Activated CD4-positive, alpha-beta T cell treated with anti-CD3 and anti-CD28 coated beads for 24 hours (primary cell): Measurements from ENCODE around the gene ADGRL3.
"Not testable (repeated sequence)": the region's sequence is repeated elsewhere in the genome, so short reads cannot be mapped to it uniquely, and the experiment has no call there.

Experiments
- DNase-seq, 2 donors: peaks; one replicate each; pipeline ENCODE4 v3.0.0-alpha.2; 2020; ENCODE audit warnings: low read depth in 2 of 2

The ADGRL3 gene

GRCh38 chr4:61493470-61493869 is 293.3 kb downstream of the ADGRL3 start:
- no peak for DNase-seq

DNA sequence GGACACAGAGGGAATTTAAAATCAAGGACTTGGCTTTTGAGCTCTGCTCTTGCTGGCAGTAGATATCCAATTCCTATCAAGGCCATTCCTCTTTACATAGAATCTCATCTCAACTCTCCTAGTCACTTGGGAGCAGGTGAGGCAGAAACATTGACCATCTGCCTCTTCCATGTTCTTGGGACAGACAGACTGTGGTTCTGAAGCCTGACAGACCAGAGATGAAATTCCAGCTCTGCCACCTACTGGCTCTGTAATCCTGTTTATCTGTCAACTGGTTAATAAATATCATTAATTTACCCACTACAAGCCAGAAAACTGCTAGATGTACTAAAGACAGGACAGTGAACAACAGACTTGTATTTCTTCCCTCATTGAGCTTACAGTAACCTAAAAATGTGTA is 300.8 kb downstream of the ADGRL3 start:
- DNase-seq, result no peak

DNA sequence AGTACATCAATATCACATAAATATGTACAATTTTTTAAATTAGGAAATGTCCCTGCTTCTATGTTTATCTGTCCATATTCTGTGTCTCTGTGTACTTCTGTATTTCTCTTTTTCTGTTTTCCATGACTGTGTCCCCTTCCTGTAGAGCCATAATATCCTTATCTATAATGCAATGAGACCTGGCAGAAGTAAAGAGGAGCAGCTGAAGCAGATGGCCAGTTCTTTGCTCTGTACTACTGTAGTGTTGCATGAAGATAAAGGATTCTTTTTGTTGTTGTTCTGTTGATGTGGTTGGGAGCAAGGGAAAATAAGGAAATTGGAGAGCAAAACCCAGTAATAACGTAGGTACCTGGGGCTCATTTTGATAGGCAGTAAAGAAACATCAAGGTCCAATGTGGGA is 301.7 kb downstream of the ADGRL3 start:
- no peak for DNase-seq

DNA sequence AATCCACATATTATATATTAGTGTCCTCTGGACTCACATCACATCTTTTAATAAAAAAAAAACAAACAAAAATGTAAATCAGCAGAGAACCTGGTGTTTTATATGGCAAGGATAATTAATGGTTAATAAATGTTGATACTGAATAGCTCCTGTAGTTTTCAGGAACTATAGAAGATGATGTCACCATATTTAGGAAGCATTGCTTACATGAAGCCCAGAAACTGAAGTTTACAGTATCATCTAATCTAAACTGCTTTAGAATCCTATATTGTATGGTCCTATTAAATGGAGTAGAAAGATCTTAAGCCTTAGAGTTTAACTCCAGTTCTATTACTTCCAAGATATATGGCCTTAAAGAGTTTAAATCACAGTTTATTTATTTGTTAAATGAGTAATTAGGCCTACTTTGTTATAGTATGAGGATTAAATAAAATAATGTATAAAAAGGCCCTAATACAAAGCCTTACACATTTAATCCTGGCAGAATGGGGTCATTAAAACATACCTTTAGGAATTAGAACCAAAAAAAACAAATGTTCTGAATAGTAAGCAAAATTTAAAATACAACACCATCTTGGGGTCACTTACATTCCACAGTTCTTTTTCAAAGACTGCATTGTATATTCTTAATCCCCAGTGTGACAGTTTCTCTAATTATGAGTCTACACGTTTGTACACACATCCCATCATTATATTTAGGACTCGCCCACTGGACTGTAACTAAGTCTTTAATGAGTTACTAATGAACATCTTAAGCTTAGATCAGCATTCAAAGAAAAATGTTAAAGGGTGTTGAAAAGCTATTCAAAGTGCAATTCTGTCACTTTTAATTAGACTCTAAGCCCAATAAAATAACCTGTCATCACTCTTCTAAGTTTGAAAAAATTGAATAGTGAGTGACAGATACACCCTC is 305.9 kb downstream of the ADGRL3 start:
- no peak for DNase-seq

DNA sequence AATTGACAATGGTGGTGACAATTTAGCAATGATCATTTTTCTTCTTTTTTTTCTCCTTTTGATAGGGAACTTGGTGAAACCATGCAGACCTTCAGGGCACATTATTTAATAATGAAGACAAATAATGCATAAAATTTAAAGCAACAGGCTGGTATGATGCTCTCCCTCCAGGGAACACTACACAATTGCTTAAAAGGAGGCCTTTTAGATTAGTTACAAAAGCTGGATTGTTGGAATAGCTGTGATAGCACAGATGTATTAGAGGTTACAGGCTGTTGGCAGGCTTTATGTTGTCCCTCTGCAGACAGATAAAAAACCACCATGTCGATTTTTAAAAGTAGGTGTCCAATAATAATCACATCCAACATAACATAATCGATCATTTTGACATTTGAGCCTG is 307.0 kb downstream of the ADGRL3 start:
- no peak for DNase-seq

- DNase-seq, result not testable (repeated sequence)
Observed at GRCh38 chr4:61509721-61510241, 309.7 kb downstream of the ADGRL3 start.

DNA sequence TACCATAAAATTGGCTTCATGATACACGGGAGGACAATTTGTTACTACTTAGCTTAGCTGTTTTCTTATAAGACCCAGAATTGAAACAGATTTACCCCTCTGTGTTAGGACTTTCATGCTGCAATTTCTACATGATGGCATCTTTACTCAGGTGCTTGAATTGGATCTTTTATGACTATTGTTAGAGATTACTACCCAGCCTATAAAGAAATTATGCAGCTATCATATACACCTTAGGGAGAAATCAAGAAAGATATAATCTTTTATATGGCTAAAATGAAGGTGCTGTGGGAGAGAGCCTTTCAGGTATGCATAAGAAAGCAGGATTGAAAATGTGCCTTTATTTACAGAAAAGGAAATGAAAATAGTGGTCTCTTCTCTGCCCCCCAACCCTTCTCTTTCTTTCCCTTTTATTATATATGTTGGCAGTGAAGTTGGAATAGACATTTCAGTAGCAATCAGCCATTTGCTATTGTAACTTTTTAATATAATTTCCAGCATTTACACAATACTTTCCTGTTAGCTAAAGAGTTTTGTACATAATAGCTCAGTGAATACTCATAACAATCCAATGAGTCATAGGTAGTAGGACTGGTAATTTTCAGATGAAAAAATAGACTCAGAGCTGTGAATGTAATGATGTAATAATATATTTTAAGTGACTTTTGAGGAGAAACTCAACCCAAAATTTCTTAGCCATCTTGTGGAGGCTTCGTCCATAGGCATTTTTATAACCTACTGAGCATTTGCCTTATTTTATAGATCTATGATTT is 311.8 kb downstream of the ADGRL3 start:
- DNase-seq, result no peak

DNA sequence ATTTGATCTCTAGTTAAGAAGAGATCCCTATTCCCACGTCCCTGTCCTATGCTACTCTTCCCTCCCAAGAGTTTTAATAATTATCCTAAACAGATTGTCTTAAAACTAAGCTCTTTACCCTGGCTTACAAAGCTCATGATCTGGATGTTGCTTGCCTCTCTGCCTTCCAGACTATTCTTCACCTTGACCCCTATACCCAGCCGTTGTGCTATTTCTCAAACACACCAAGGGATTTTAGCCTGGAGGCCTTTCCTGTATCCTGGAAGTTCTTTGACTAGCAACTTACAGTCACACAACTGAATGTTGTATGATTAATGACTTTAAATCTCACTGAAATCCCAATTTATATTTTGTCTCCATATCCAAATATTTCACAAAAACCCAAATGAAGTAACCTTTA is 314.9 kb downstream of the ADGRL3 start:
- no peak for DNase-seq

GRCh38 chr4:61517144-61517543 is 317.0 kb downstream of the ADGRL3 start:
- no peak for DNase-seq

DNA sequence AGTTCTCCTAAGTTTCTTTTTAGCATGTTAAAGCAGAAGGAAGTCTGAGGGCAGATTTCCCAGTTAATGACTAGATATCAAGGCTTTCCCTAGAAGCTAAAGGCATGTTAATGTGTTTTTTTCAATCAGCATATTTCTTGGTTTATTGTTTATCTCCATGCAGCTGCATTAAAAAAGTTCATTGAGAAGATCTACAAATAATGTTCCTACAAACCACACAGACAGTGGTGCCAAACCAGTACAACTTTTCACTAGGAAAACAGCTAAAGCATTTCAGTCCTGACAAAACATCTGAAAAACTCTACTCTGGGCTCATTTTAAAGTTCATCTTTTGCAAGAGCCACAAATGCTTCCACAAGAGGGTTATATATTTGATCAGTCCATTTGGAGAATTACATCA is 320.0 kb downstream of the ADGRL3 start:
- no peak for DNase-seq

DNA sequence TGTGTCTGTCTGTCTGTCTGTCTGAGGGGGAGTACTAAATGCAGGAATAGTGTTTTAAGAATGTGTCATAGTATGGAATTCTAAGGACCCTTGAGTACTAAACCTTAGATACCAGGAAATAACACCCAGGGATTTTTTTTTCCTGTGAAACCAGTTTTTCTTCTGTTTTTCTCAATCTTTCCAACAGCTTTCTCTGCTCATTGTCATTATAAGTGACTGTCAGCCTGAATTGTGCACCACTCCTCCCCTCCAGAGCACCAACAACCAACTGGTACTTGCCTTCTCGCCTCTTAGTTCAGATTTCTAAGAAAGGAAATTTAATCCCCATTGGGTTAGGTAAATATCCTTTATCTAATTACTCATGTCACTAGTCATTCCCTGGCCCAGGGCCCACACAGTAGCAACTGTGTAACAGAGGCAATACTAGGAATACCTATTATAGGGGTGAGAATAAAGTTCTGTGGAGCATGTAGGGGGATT is 320.6 kb downstream of the ADGRL3 start:
- DNase-seq, result no peak

DNA sequence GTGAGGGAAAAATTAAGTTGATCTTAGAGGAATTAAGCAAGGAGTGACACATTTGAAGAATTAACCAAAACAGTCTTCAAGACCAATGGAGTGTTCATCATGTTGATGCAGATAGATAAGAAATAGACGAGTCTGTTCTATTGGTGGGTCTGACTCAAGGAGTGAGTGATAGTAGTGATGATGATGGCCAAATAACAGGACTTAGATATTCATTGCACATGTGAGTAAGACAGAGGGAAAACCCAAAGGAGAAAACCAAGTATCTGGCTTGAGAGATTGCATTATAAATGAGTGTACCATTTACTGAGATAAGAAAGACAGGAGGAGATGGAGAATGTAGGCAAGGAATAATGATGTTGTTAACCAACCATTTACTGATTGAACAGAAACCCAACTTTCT is 321.3 kb downstream of the ADGRL3 start:
- no peak for DNase-seq

- DNase-seq, result no peak
Observed at GRCh38 chr4:61522312-61522711, 322.2 kb downstream of the ADGRL3 start.

DNA sequence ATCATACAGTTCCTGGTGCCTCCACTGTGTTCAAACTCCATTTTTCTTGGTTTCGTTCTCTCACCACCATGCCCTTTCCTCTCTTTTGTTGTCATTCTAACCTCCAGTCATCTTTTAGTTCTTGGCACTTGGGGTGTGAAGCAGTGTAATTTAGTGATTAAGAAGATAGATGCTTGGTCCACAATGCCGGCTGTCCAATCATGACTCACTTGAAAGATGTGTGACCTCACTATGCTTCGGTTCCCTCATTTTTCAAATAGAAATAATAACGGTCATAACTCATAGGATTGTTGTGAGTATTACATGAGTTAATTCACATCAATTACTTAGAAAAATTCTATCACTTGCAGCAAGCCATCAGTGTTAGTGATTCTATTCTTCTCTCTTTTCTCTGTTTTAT is 327.8 kb downstream of the ADGRL3 start:
- no peak for DNase-seq

DNA sequence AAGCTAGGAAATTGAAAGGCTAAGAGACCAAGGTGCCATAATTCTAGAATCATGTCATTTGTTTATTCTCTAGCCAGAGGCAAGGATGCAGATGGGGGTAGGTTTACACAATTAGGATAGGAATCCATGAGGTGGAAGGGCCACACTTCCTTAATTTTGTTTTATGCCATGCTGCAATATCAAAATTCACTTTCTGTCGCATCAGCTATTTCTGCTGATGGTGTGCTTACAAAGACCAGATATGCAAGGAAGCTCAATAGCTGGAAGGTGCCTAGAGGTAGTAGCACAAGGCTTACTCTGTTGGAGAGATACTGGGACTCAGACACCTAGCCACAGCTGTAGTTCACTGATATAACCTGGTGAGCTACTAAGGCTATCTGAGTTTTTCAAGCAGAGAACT is 328.5 kb downstream of the ADGRL3 start:
- DNase-seq, result no peak

GRCh38 chr4:61531188-61531587 is 331.1 kb downstream of the ADGRL3 start:
- no peak for DNase-seq

DNA sequence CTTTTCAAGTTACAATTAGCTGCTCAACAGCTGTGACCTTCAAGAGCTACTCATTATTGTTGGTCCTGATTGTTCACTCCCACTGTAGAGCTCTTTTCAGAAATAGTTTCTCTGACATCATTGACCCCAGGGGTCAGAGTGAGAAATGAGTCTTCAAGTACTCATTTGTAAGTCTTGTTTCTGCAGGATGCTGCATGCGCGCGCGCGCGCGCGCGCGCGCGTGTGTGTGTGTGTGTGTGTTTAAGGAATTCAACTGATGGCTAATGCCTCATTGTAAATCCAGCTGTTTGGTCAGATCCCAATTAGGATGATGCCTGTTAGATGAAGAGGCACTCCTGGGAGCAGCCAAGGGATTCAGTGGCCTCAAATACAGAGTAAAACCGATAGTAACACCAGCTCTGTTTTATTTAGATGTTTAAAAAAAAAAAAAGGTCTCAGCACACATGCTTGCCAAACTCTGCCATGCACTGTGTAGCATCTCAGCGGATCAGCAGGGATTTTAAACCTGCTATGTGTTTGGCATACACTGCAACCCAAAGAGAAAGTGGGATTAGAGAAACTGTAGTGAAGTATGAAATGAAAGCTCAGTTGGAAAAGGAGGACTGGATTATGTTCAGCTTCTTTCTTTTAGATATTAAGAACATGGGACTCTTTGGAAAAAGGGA is 332.3 kb downstream of the ADGRL3 start:
- no peak for DNase-seq

DNA sequence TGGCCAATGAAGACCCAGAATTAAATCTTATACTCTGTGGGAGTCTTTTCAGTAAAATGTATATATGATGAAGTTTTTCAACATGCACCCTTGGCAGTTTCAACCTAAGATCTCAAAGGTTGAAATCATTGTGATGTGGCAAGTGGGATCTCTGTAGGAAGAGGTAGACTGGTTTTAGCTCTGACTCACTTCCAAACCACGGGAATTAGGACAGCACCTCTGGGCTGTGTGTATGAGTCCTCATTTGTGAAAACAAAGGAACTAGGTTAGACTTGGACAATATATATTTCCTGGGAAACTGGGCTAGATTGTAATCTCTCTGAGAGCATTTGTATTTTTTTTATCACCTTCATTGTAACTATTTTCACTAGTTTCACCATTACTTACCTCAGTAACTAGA is 333.0 kb downstream of the ADGRL3 start:
- DNase-seq, result no peak

DNA sequence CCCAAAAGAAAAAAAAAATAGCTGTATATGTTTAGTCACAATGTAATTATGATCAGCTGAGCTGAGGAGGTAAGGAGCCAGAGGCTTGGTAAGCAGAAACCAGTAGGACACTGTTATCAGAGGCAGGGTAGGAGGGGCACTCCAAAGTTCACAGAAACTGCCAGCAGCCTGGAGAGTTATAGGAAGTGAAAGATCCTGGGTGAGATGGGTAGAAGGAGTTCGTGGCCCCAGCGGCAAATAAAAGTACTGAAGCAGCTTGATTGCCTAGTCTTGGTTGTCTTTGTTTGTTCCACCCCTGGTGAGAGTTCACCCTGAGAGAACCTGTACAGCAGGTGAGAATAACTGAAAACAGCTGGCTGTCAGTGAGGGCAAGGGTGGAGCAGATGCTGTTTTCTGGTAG is 340.8 kb downstream of the ADGRL3 start:
- no peak for DNase-seq

DNA sequence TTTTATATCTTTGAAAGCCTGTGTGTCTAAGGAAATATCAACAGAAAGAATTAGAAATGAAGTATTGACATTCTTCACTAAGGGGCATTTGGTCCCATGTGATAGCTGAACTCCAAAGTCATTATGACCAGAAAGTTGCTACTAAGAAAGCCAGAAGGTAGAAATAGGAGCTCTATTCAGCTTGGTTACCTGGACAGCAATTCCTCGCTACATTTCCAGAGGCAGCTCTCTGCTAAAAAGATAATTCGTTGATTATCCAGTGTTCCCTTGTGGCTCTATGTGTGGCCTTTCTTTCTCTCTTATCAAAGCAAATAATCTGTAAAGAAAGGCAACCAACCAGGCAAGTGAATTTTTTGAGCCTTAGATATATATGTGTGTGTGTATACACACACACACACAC is 341.3 kb downstream of the ADGRL3 start:
- DNase-seq, result no peak

- no peak for DNase-seq
Observed at GRCh38 chr4:61543976-61544375, 343.9 kb downstream of the ADGRL3 start.

DNA sequence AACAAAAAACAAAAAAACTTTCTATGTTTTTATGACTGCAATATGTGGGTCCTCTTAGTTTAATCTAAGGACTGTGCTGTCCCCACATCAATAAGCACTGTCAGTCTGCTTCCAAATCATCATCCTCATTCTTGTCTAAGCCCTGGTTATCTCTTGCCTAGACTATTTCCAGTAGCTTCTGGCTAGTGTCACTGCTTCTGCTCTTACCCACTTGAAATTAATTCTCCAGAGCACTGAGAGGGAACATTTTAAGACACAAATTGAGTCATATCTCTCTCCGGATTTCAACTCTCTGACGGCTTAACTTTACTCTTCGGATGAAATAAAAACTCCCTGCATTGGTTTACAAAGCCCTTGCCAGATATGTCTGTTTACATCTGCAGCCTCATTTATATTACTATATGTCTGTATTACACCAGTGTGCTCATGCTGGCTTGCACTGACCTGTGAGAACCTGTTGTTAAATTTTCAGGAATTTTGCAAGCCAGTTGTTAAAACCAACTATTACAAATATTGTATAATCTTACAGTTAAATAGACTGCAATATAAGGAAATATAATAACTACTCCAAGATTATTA is 345.9 kb downstream of the ADGRL3 start:
- DNase-seq, result no peak
